ENCODE results near the gene DRAM2. TPM values are rescaled to one million over a fixed set of nuclear protein-coding genes. Genes with fewer than 3 reads are reported as not detected.

The DRAM2 gene
- total and polyA plus RNA-seq, 9 of the 15 experiments (the other 6 are each of a cell fraction or from before 2014, with no cell fraction given): 29.0 to 161 (median 53.5) TPM

GRCh38 chr1:111172463-111172862, 32.6 kb upstream of the DRAM2 start (continued):
- TF ChIP-seq, protein P1, sequence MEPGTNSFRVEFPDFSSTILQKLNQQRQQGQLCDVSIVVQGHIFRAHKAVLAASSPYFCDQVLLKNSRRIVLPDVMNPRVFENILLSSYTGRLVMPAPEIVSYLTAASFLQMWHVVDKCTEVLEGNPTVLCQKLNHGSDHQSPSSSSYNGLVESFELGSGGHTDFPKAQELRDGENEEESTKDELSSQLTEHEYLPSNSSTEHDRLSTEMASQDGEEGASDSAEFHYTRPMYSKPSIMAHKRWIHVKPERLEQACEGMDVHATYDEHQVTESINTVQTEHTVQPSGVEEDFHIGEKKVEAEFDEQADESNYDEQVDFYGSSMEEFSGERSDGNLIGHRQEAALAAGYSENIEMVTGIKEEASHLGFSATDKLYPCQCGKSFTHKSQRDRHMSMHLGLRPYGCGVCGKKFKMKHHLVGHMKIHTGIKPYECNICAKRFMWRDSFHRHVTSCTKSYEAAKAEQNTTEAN (CRISPR knock-in tag; IDR thresholded peaks at IDR 0.05): no peak
- TF ChIP-seq SRF (CRISPR knock-in tag; IDR thresholded peaks at IDR 0.05) (no peak), PKNOX1 (IDR thresholded peaks at IDR 0.05) (peak; percentile 77), ZNF263 (CRISPR knock-in tag; IDR thresholded peaks at IDR 0.05; ENCODE audit: borderline replicate concordance) (no peak), KAT2B (IDR thresholded peaks at IDR 0.05; ENCODE audit: low read depth, low read length) (no peak), MTA1 (IDR thresholded peaks at IDR 0.05; ENCODE audit: borderline replicate concordance) (no peak), RBM14 (IDR thresholded peaks at IDR 0.05; ENCODE audit: borderline replicate concordance, insufficient read depth, low read depth, low read length) (no peak), RUNX1 (IDR thresholded peaks at IDR 0.05; ENCODE audit: low read depth) (no peak), ZNF76 (CRISPR knock-in tag; IDR thresholded peaks at IDR 0.05; ENCODE audit: borderline replicate concordance) (no peak), RCOR1 (IDR thresholded peaks at IDR 0.05; ENCODE audit: borderline replicate concordance in 1 of 2, low read depth in 2 of 2, low read length in 2 of 2) (peak in 1 of 2 experiments; percentile 77; a peak in 1 of 4 replicates), ZKSCAN3 (CRISPR knock-in tag; IDR thresholded peaks at IDR 0.05) (no peak), HMBOX1 (IDR thresholded peaks at IDR 0.05) (peak; percentile 42; the same call in 1 of the 2 replicates), MCM2 (IDR thresholded peaks at IDR 0.05; ENCODE audit: low read depth) (no peak), HSF4 (CRISPR knock-in tag; IDR thresholded peaks at IDR 0.05; ENCODE audit: borderline replicate concordance) (no peak), ZNF551 (CRISPR knock-in tag; IDR thresholded peaks at IDR 0.05) (no peak), EP300 (IDR thresholded peaks at IDR 0.05; ENCODE audit: low read length) (no peak), NCOR1 (IDR thresholded peaks at IDR 0.05) (peak; percentile 61), MEF2A (IDR thresholded peaks at IDR 0.05; ENCODE audit: control insufficient read depth, low read depth, low read length) (no peak), MAFF (IDR thresholded peaks at IDR 0.05; ENCODE audit: low read length) (peak; percentile 23; the same call in 1 of the 2 replicates), TBP (optimal IDR thresholded peaks at IDR 0.05; ENCODE audit: low read depth, low read length) (no peak)
- TF ChIP-seq, protein P2, sequence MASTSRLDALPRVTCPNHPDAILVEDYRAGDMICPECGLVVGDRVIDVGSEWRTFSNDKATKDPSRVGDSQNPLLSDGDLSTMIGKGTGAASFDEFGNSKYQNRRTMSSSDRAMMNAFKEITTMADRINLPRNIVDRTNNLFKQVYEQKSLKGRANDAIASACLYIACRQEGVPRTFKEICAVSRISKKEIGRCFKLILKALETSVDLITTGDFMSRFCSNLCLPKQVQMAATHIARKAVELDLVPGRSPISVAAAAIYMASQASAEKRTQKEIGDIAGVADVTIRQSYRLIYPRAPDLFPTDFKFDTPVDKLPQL (IDR thresholded peaks at IDR 0.05; ENCODE audit: extremely low read depth, insufficient read length): no peak
- TF ChIP-seq, protein P3, sequence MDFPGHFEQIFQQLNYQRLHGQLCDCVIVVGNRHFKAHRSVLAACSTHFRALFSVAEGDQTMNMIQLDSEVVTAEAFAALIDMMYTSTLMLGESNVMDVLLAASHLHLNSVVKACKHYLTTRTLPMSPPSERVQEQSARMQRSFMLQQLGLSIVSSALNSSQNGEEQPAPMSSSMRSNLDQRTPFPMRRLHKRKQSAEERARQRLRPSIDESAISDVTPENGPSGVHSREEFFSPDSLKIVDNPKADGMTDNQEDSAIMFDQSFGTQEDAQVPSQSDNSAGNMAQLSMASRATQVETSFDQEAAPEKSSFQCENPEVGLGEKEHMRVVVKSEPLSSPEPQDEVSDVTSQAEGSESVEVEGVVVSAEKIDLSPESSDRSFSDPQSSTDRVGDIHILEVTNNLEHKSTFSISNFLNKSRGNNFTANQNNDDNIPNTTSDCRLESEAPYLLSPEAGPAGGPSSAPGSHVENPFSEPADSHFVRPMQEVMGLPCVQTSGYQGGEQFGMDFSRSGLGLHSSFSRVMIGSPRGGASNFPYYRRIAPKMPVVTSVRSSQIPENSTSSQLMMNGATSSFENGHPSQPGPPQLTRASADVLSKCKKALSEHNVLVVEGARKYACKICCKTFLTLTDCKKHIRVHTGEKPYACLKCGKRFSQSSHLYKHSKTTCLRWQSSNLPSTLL (IDR thresholded peaks at IDR 0.05): no peak

All from K562 (cell line).